HepG2 (cell line): Measurements from ENCODE around the gene COMT. TPM values are rescaled to one million over a fixed set of nuclear protein-coding genes. Genes with fewer than 3 reads are reported as not detected.

Experiments
- DMAP1 ChIP-seq: IDR thresholded peaks from 2 replicates; pipeline ENCODE4 v1.6.1; 2016
- EP300 ChIP-seq, 3 experiments: sonication (generic) in 1 of 3; formaldehyde crosslinking in 1 of 3; IDR thresholded peaks; 2 replicates each; pipeline versions ENCODE4 v1.5.1 to v1.6.1; 2011 to 2020; ENCODE audit warnings: low read depth in 2 of 3, low read length in 2 of 3, borderline replicate concordance in 1 of 3, improper control_type of control experiment in 1 of 3, mild to moderate bottlenecking in 1 of 3, missing genetic modification reagents in 1 of 3, moderate library complexity in 1 of 3
- IKZF1 ChIP-seq: fragments of 450-650 bp; IDR thresholded peaks from 2 replicates; pipeline ENCODE4 v1.7.1; 2016
- LRRFIP1 ChIP-seq: sonication (generic); formaldehyde crosslinking; conservative IDR thresholded peaks from 2 replicates; pipeline ENCODE4 v1.4.0; 2020; ENCODE audit warnings: missing genetic modification reagents
- MNT ChIP-seq: fragments of 450-650 bp; IDR thresholded peaks from 2 replicates; pipeline ENCODE4 v1.6.1; 2016
- NAIF1 ChIP-seq: sonication (generic); formaldehyde crosslinking; IDR thresholded peaks from 2 replicates; pipeline ENCODE4 v1.5.0; 2020; ENCODE audit warnings: mild to moderate bottlenecking, missing genetic modification reagents, borderline replicate concordance
- PRDM10 ChIP-seq: sonication (generic); formaldehyde crosslinking; IDR thresholded peaks from 2 replicates; pipeline ENCODE4 v1.4.0; 2020; ENCODE audit warnings: low read depth, missing genetic modification reagents
- SAP130 ChIP-seq: IDR thresholded peaks from 2 replicates; pipeline ENCODE4 v1.6.1; 2016; ENCODE audit warnings: low read depth
- ZBTB40 ChIP-seq, 2 experiments: fragments of 450-650 bp in 1 of 2; sonication (generic) in 1 of 2; formaldehyde crosslinking in 1 of 2; IDR thresholded peaks; 2 replicates each; pipeline versions ENCODE4 v1.6.1 to v1.8.0; 2016 to 2022; ENCODE audit warnings: antibody characterized with exemption in 1 of 2, mild to moderate bottlenecking in 1 of 2, missing genetic modification reagents in 1 of 2
- ZFP36L1 ChIP-seq: sonication (generic); formaldehyde crosslinking; IDR thresholded peaks from 2 replicates; pipeline ENCODE4 v1.8.0; 2022; ENCODE audit warnings: mild to moderate bottlenecking, missing genetic modification reagents, moderate library complexity
- polyA plus RNA-seq, 8 experiments: library from polyadenylated mRNA; depleted of rRNA in 3 of 8; stranded (reverse) in 7 of 8; unstranded in 1 of 8; fragments of >200 nt; fragmentation: Illumina TruSeq in 4 of 8; extraction: Trizol in 4 of 8; gene quantifications; 2 replicates each; pipeline versions ENCODE4 v1.2.1 to v1.2.3, GENCODE V29; 2011 to 2016; ENCODE audit warnings: low read depth in 4 of 8, missing spikeins in 1 of 8, mixed read lengths in 1 of 8; ENCODE audit not compliant: insufficient read depth in 1 of 8
- total RNA-seq, 5 experiments: library from RNA; depleted of rRNA; stranded (reverse); fragments of >200 nt; fragmentation: Illumina TruSeq; extraction: Trizol; gene quantifications; 2 replicates each; pipeline ENCODE4 v1.2.3, GENCODE V29; 2016; ENCODE audit warnings: low read depth in 1 of 5

Gene COMT
- total and polyA plus RNA-seq, 2 of the 13 experiments (the other 11 are each of a cell fraction or from before 2014, with no cell fraction given): 156 to 162 TPM

GRCh38 chr22:19962246-19962908, 20.8 kb downstream of the COMT start (continued):
- TF ChIP-seq ZBTB40 (IDR thresholded peaks at IDR 0.05) (no peak), ZBTB40 (CRISPR knock-in tag; IDR thresholded peaks at IDR 0.05) (peak; percentile 52; the same call in 1 of the 2 replicates), SAP130 (CRISPR knock-in tag) (no peak; the same call in 1 of the 2 replicates), PRDM10 (CRISPR knock-in tag) (0 out of 2 replicates have a peak, but pooled peaks have one; percentile 12), MNT (no peak), ZFP36L1 (CRISPR knock-in tag) (no peak), DMAP1 (0 out of 2 replicates have a peak, but pooled peaks have one; percentile 17), LRRFIP1 (CRISPR knock-in tag) (no peak), NAIF1 (CRISPR knock-in tag) (no peak), EP300 (IDR thresholded peaks at IDR 0.05; ENCODE audit: low read depth in 2 of 2, low read length in 2 of 2) (no peak), EP300 (CRISPR knock-in tag; IDR thresholded peaks at IDR 0.05; ENCODE audit: borderline replicate concordance) (no peak), IKZF1 (no peak)
